BJ (cell line): ENCODE measurements around the gene ARHGAP9. TPM values are rescaled to one million over a fixed set of nuclear protein-coding genes. Genes with fewer than 3 reads are reported as not detected.

Experiments used
- CTCF ChIA-PET: fragments of 350-600 bp; formaldehyde crosslinking; extraction: SDS; loops from one replicate; lab custom pipeline; 2021; ENCODE audit warnings: antibody characterized with exemption, inconsistent platforms; lab: Yijun Ruan, JAX
- POLR2A ChIA-PET: fragments of 300-600 bp; sonication (Branson Sonifier 250); formaldehyde crosslinking; extraction: SDS; loops from one replicate; lab custom pipeline; 2021; ENCODE audit warnings: antibody characterized with exemption; lab: Charles Lee
- DNase-seq: peaks from one replicate; pipeline ENCODE4 v3.0.0-alpha.2; 2011; ENCODE audit warnings: low read depth
- H3K27me3 ChIP-seq: 2 replicates; pipeline ENCODE4 v1.6.0; 2011; ENCODE audit warnings: low read length; ENCODE audit not compliant: control insufficient read depth, insufficient read depth
- H3K36me3 ChIP-seq: 2 replicates; pipeline ENCODE4 v1.5.1; 2011; ENCODE audit warnings: low read length; ENCODE audit not compliant: control insufficient read depth, insufficient read depth
- H3K4me3 ChIP-seq: 2 replicates; pipeline ENCODE4 v1.5.1; 2011; ENCODE audit warnings: low read depth, mild to moderate bottlenecking, control low read depth, low read length
- CTCF ChIP-seq: IDR thresholded peaks from 2 replicates; pipeline ENCODE4 v1.5.1; 2011; ENCODE audit warnings: low read depth, mild to moderate bottlenecking, control low read depth, inconsistent platforms, low read length, moderate library complexity; ENCODE audit not compliant: insufficient read depth
- polyA plus RNA-seq: library from polyadenylated mRNA; depleted of rRNA; stranded (reverse); fragments of >200 nt; gene quantifications from 2 replicates; pipeline ENCODE4 v1.2.3, GENCODE V29; 2011

Gene ARHGAP9
- polyA plus RNA-seq, 1 experiment = 1.0 TPM

GRCh38 chr12:57522887-57523705 is 43.4 kb upstream of the ARHGAP9 start:
- H3K4me3 ChIP-seq = peak overlapping the region; percentile 77
- no peak for TF ChIP-seq CTCF
- CTCF ChIA-PET = interaction anchor here (1.6 kb wide), 2 partner anchors 60 to 64 kb away, joined by 3 to 10 read pairs; partner anchors contain the start of gene GLI1
- H3K36me3 ChIP-seq = peaks cover 26% of the 10 kb centered on the region
- POLR2A ChIA-PET = interaction anchor here (0.7 kb wide), 1 partner anchor 12 kb away, joined by 3 read pairs; no protein-coding TSS in a partner anchor
- DNase-seq = no peak
- H3K27me3 ChIP-seq = no peaks in the 10 kb centered on the region

- no peak for TF ChIP-seq CTCF
- POLR2A ChIA-PET = no interaction called here
- Histone ChIP-seq H3K27me3 (no peaks in the 10 kb centered on the region), H3K4me3 (peak within 1 kb of the TSS; percentile 77), H3K36me3 (peaks cover 24% of the 10 kb centered on the region)
- CTCF ChIA-PET = interaction anchor here (1.6 kb wide), 1 partner anchor 60 kb away, joined by 3 read pairs; no protein-coding TSS in a partner anchor
- peak; percentile 70 for DNase-seq
Measured at GRCh38 chr12:57522011-57522886, 42.6 kb upstream of the ARHGAP9 start, which contains the start of gene MBD6. TSS of gene MBD6 (plus strand) at chr12:57522824. CDS start at chr12:57524304, 1,480 bp downstream.

- no peak for DNase-seq
- Histone ChIP-seq H3K36me3 (peaks cover 29% of the 10 kb centered on the region), H3K27me3 (no peaks in the 10 kb centered on the region), H3K4me3 (no peak overlapping the region)
- ChIA-PET CTCF (no interaction called here), POLR2A (no interaction called here)
- peak; percentile 12; the same call in 1 of the 2 replicates for TF ChIP-seq CTCF
Measured at GRCh38 chr12:57521525-57522010, 41.9 kb upstream of the ARHGAP9 start.

- Histone ChIP-seq H3K36me3 (peaks cover 29% of the 10 kb centered on the region), H3K4me3 (peak within 1 kb of the TSS; percentile 76), H3K27me3 (no peaks in the 10 kb centered on the region)
- ChIA-PET POLR2A (interaction anchor here (0.6 kb wide), 2 partner anchors 10 to 27 kb away, joined by 3 to 4 read pairs; partner anchors contain the start of gene DCTN2), CTCF (interaction anchor here (1.0 to 2.0 kb wide), 3 partner anchors 58 to 61 kb away, joined by 3 to 4 read pairs (median 3); no protein-coding TSS in a partner anchor)
- DNase-seq = peak; percentile 92
- TF ChIP-seq CTCF = no peak
Measured at GRCh38 chr12:57520053-57520818, 40.6 kb upstream of the ARHGAP9 start, which contains the start of gene DDIT3. TSS of gene DDIT3 (minus strand) at chr12:57520514. CDS start at chr12:57517406, 3,108 bp downstream.
